Fibroblast of lung (primary cell): ENCODE data around the gene IKZF3. TPM values are rescaled to one million over a fixed set of nuclear protein-coding genes. Genes with fewer than 3 reads are reported as not detected.

ENCODE experiments used
- DNase-seq, 2 donors: peaks; one replicate each; pipeline versions ENCODE4 v3.0.0 to v3.0.0-alpha.2; 2010; ENCODE audit warnings: low read depth in 2 of 2
- H2AFZ ChIP-seq: 2 replicates; pipeline ENCODE4 v1.5.1; 2012; ENCODE audit warnings: low read length, control low read depth, inconsistent platforms
- H3K27ac ChIP-seq: 2 replicates; pipeline ENCODE4 v1.5.1; 2011; ENCODE audit warnings: low read length, control low read depth; ENCODE audit not compliant: insufficient read depth
- H3K27me3 ChIP-seq: 2 replicates; pipeline ENCODE4 v1.5.1; 2011; ENCODE audit warnings: mild to moderate bottlenecking, low read length; ENCODE audit not compliant: control insufficient read depth, insufficient read depth
- H3K36me3 ChIP-seq: 2 replicates; pipeline ENCODE4 v1.5.1; 2011; ENCODE audit warnings: low read length; ENCODE audit not compliant: control insufficient read depth, insufficient read depth
- H3K4me1 ChIP-seq: 2 replicates; pipeline ENCODE4 v1.5.1; 2011; ENCODE audit warnings: low read length; ENCODE audit not compliant: control insufficient read depth, insufficient read depth; ENCODE audit errors: extremely low read depth
- H3K4me2 ChIP-seq: 2 replicates; pipeline ENCODE4 v1.5.1; 2011; ENCODE audit warnings: low read length, control low read depth; ENCODE audit not compliant: insufficient read depth; ENCODE audit errors: extremely low read depth
- H3K4me3 ChIP-seq, 4 experiments: fragments of 200-600 bp in 1 of 4; sonication (generic) in 1 of 4; replicated peaks in 1 of 4; 2 replicates each; pipeline ENCODE4 v1.5.1; 2011 to 2016; ENCODE audit warnings: low read length in 4 of 4, low read depth in 3 of 4, mild to moderate bottlenecking in 3 of 4, control low read depth in 2 of 4, inconsistent platforms in 1 of 4, mixed read lengths in 1 of 4; ENCODE audit not compliant: insufficient read depth in 1 of 4; ENCODE audit errors: control extremely low read depth in 1 of 4
- H3K79me2 ChIP-seq: 2 replicates; pipeline ENCODE4 v1.5.1; 2012; ENCODE audit warnings: mild to moderate bottlenecking, low read length, inconsistent platforms; ENCODE audit not compliant: control insufficient read depth, insufficient read depth
- H3K9ac ChIP-seq: 2 replicates; pipeline ENCODE4 v1.5.1; 2011; ENCODE audit warnings: mild to moderate bottlenecking, low read length, control low read depth; ENCODE audit not compliant: insufficient read depth
- H3K9me3 ChIP-seq: 2 replicates; pipeline ENCODE4 v1.5.1; 2012; ENCODE audit warnings: low read depth, low read length; ENCODE audit not compliant: control insufficient read depth, insufficient read depth
- H4K20me1 ChIP-seq: 2 replicates; pipeline ENCODE4 v1.5.1; 2011; ENCODE audit warnings: low read length; ENCODE audit not compliant: control insufficient read depth, insufficient read depth; ENCODE audit errors: extremely low read depth
- CTCF ChIP-seq, 2 donors: IDR thresholded peaks in 1 of 2; conservative IDR thresholded peaks in 1 of 2; 1 replicate in 1 of 2; 2 replicates in 1 of 2; pipeline ENCODE4 v1.5.1; 2011 to 2012; ENCODE audit warnings: low read length in 2 of 2, control low read depth in 1 of 2, inconsistent platforms in 1 of 2, low read depth in 1 of 2, mild to moderate bottlenecking in 1 of 2
- EZH2 ChIP-seq: IDR thresholded peaks from 2 replicates; pipeline ENCODE4 v1.5.1; 2012; ENCODE audit warnings: low read length, control low read depth, mild to moderate bottlenecking; ENCODE audit errors: missing control alignments
- polyA plus RNA-seq, 2 donors: library from polyadenylated mRNA; depleted of rRNA in 1 of 2; stranded (reverse) in 1 of 2; unstranded in 1 of 2; fragments of >200 nt; gene quantifications; 2 replicates each; pipeline ENCODE4 v1.2.1, GENCODE V29; 2011 to 2012; ENCODE audit warnings: missing spikeins in 1 of 2
- total RNA-seq: library from RNA; depleted of rRNA; stranded (reverse); fragments of >200 nt; gene quantifications from 2 replicates; pipeline ENCODE4 v1.2.1, GENCODE V29; 2014

Gene IKZF3
- total and polyA plus RNA-seq, 2 donors (not counting 1 experiment from before 2014, with no cell fraction given), result not detected

GRCh38 chr17:39820541-39820940 lies 43.6 kb downstream of the IKZF3 start:
- no peak overlapping the region for H2AFZ ChIP-seq
- H3K4me3 ChIP-seq, result no peak overlapping the region
- H3K4me2 ChIP-seq, result no peak overlapping the region
- H3K27me3 ChIP-seq, result no peaks in the 10 kb centered on the region
- no peaks in the 10 kb centered on the region for H4K20me1 ChIP-seq
- no peaks in the 10 kb centered on the region for H3K79me2 ChIP-seq
- H3K27ac ChIP-seq, result no peak overlapping the region
- H3K4me1 ChIP-seq, result no peaks in the 10 kb centered on the region
- no peak for TF ChIP-seq CTCF (conservative IDR thresholded peaks at IDR 0.05 in 1 of 2, IDR thresholded peaks at IDR 0.05 in 1 of 2; ENCODE audit: low read depth in 1 of 2, low read length in 2 of 2)
- no peak for TF ChIP-seq EZH2
- no peak overlapping the region for H3K9ac ChIP-seq
- no peaks in the 10 kb centered on the region for H3K36me3 ChIP-seq
- no peak for DNase-seq
- no peaks in the 10 kb centered on the region for H3K9me3 ChIP-seq

DNA sequence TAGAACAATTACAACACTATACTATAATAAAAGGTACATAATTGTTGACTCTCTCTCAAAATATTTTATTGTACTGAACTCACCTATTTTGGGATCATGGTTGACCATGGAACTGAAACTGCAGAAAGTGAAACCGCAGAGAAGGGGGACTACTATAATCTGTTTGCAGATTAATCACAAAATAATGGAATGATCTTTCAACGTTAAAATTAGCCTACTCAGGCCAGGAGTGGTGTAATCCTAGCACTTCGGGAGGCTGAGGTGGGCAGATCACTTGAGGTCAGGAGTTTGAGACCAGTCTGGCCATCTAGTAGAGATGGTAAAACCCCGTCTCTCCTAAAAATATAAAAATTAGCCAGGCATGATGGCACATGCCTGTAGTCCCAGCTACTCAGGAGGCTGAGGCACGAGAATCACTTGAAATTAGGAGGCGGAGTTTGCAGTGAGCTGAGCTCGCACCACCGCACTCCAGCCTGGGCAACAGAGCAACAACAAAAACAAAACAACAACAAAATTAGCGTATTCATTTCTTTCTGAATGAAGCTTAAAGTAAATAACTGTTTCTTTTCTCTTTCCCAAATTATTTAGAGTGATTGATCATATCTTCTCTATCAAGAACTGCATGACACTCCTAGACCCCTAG lies 45.6 kb downstream of the IKZF3 start:
- no peak for DNase-seq
- Histone ChIP-seq H3K9ac (no peak overlapping the region), H3K4me2 (no peak overlapping the region), H3K27ac (no peak overlapping the region), H3K9me3 (no peaks in the 10 kb centered on the region), H3K27me3 (peaks cover 7% of the 10 kb centered on the region), H2AFZ (no peak overlapping the region), H3K79me2 (no peaks in the 10 kb centered on the region), H3K4me1 (no peaks in the 10 kb centered on the region), H3K4me3 (no peak overlapping the region), H3K36me3 (no peaks in the 10 kb centered on the region), H4K20me1 (no peaks in the 10 kb centered on the region)
- TF ChIP-seq EZH2, result no peak
- TF ChIP-seq CTCF (conservative IDR thresholded peaks at IDR 0.05 in 1 of 2, IDR thresholded peaks at IDR 0.05 in 1 of 2; ENCODE audit: low read depth in 1 of 2, low read length in 2 of 2), result no peak

GRCh38 chr17:39816272-39816671 lies 47.8 kb downstream of the IKZF3 start:
- no peak overlapping the region for H3K4me3 ChIP-seq

More at GRCh38 chr17:39816272-39816671, 47.8 kb downstream of the IKZF3 start:
- Histone ChIP-seq H2AFZ (no peak overlapping the region), H3K27ac (no peak overlapping the region), H3K4me1 (no peaks in the 10 kb centered on the region), H3K4me2 (no peak overlapping the region), H4K20me1 (no peaks in the 10 kb centered on the region), H3K36me3 (no peaks in the 10 kb centered on the region), H3K9me3 (no peaks in the 10 kb centered on the region), H3K27me3 (peaks cover 7% of the 10 kb centered on the region), H3K9ac (no peak overlapping the region), H3K79me2 (no peaks in the 10 kb centered on the region)
- TF ChIP-seq EZH2 (no peak), CTCF (conservative IDR thresholded peaks at IDR 0.05 in 1 of 2, IDR thresholded peaks at IDR 0.05 in 1 of 2; ENCODE audit: low read depth in 1 of 2, low read length in 2 of 2) (no peak)
- DNase-seq, result no peak
